ENCODE measurements around the gene YWHAG. TPM values are rescaled to one million over a fixed set of nuclear protein-coding genes. Genes with fewer than 3 reads are reported as not detected.
A peak's percentile ranks its signal among the peaks of the same experiment; 100 is the strongest.

Gene YWHAG
- total and polyA plus RNA-seq, 2 of the 13 experiments (the other 11 are each of a cell fraction or from before 2014, with no cell fraction given), result 36.9 to 67.5 TPM

DNA sequence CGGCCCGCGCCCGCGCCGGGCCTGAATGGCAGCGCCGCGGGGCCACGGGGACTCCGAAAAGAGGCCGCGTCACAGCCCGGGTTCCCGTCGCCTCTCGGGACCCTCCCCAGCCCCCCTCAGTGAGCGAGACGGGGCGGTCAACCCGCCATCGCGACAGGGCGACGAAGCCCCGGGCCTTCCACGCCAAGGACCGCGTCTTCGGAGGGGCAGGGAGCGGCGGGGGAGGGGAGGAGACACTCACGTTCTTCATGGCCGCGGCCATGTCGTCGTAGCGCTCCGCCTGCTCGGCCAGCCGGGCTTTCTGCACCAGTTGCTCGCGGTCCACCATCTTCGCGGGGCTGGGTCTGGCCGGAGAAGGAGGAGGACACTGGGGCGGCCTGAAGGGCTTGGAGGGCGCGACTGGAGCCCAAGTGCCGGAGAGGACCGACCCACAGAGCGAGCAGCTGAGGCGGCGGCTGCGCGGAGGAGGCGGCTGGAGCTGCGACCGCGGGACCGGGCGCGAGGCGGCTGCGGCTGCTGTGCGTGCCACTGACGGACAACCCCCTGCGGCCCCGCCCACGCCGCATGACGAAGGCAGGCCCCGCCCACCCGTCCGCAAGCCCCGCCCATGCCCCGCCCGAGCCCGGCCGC is at the start of gene YWHAG (continued):
- TF ChIP-seq, protein P1, sequence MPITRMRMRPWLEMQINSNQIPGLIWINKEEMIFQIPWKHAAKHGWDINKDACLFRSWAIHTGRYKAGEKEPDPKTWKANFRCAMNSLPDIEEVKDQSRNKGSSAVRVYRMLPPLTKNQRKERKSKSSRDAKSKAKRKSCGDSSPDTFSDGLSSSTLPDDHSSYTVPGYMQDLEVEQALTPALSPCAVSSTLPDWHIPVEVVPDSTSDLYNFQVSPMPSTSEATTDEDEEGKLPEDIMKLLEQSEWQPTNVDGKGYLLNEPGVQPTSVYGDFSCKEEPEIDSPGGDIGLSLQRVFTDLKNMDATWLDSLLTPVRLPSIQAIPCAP (CRISPR knock-in tag; IDR thresholded peaks at IDR 0.05; ENCODE audit: low read depth), result no peak
- TF ChIP-seq ZMYM2 (CRISPR knock-in tag; IDR thresholded peaks at IDR 0.05) (0 out of 2 replicates have a peak, but pooled peaks have one; percentile 9), MEIS1 (CRISPR knock-in tag; IDR thresholded peaks at IDR 0.05; ENCODE audit: borderline replicate concordance) (peak; percentile 29; the same call in 1 of the 2 replicates), ZNF260 (CRISPR knock-in tag; IDR thresholded peaks at IDR 0.05; ENCODE audit: borderline replicate concordance, low read depth) (no peak), NCOA1 (CRISPR knock-in tag; IDR thresholded peaks at IDR 0.05) (peak; percentile 77; the same call in 1 of the 2 replicates), NFE2L2 (IDR thresholded peaks at IDR 0.05; ENCODE audit: low read length) (no peak), ZFP36L2 (CRISPR knock-in tag; IDR thresholded peaks at IDR 0.05) (no peak), ATF1 (CRISPR knock-in tag; IDR thresholded peaks at IDR 0.05) (no peak), ZNF614 (CRISPR knock-in tag; IDR thresholded peaks at IDR 0.05; ENCODE audit: borderline replicate concordance) (no peak; the same call in 1 of the 2 replicates), ARNT2 (CRISPR knock-in tag; IDR thresholded peaks at IDR 0.05; ENCODE audit: low read depth) (peak; percentile 88; the same call in 1 of the 2 replicates), AGO2 (optimal IDR thresholded peaks at IDR 0.05; ENCODE audit: low read depth, low read length) (peak; percentile 93), SNAPC2 (CRISPR knock-in tag; IDR thresholded peaks at IDR 0.05) (0 out of 2 replicates have a peak, but pooled peaks have one; percentile 3), ZNF879 (CRISPR knock-in tag; IDR thresholded peaks at IDR 0.05) (no peak), RFX3 (CRISPR knock-in tag; IDR thresholded peaks at IDR 0.05) (no peak), ZNF788 (CRISPR knock-in tag; IDR thresholded peaks at IDR 0.05; ENCODE audit: borderline replicate concordance) (peak; percentile 94), GATA4 (IDR thresholded peaks at IDR 0.05; ENCODE audit: borderline replicate concordance, low read depth) (peak; percentile 67; the same call in 1 of the 2 replicates), ZFP36 (IDR thresholded peaks at IDR 0.05; ENCODE audit: borderline replicate concordance, low read depth, low read length, partially characterized antibody) (no peak), TCF12 (IDR thresholded peaks at IDR 0.05) (no peak), TCF12 (CRISPR knock-in tag; IDR thresholded peaks at IDR 0.05) (no peak; the same call in 1 of the 2 replicates), POLR2AphosphoS2 (IDR thresholded peaks at IDR 0.05; ENCODE audit: low read depth, low read length) (no peak), ZNF468 (CRISPR knock-in tag; IDR thresholded peaks at IDR 0.05) (no peak), ZBTB7A (CRISPR knock-in tag; IDR thresholded peaks at IDR 0.05) (no peak; the same call in 1 of the 2 replicates)
- TF ChIP-seq, protein P2, sequence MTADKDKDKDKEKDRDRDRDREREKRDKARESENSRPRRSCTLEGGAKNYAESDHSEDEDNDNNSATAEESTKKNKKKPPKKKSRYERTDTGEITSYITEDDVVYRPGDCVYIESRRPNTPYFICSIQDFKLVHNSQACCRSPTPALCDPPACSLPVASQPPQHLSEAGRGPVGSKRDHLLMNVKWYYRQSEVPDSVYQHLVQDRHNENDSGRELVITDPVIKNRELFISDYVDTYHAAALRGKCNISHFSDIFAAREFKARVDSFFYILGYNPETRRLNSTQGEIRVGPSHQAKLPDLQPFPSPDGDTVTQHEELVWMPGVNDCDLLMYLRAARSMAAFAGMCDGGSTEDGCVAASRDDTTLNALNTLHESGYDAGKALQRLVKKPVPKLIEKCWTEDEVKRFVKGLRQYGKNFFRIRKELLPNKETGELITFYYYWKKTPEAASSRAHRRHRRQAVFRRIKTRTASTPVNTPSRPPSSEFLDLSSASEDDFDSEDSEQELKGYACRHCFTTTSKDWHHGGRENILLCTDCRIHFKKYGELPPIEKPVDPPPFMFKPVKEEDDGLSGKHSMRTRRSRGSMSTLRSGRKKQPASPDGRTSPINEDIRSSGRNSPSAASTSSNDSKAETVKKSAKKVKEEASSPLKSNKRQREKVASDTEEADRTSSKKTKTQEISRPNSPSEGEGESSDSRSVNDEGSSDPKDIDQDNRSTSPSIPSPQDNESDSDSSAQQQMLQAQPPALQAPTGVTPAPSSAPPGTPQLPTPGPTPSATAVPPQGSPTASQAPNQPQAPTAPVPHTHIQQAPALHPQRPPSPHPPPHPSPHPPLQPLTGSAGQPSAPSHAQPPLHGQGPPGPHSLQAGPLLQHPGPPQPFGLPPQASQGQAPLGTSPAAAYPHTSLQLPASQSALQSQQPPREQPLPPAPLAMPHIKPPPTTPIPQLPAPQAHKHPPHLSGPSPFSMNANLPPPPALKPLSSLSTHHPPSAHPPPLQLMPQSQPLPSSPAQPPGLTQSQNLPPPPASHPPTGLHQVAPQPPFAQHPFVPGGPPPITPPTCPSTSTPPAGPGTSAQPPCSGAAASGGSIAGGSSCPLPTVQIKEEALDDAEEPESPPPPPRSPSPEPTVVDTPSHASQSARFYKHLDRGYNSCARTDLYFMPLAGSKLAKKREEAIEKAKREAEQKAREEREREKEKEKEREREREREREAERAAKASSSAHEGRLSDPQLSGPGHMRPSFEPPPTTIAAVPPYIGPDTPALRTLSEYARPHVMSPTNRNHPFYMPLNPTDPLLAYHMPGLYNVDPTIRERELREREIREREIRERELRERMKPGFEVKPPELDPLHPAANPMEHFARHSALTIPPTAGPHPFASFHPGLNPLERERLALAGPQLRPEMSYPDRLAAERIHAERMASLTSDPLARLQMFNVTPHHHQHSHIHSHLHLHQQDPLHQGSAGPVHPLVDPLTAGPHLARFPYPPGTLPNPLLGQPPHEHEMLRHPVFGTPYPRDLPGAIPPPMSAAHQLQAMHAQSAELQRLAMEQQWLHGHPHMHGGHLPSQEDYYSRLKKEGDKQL (CRISPR knock-in tag; IDR thresholded peaks at IDR 0.05; ENCODE audit: low read depth), result peak; percentile 54; the same call in 1 of the 2 replicates
- TF ChIP-seq, protein P3, sequence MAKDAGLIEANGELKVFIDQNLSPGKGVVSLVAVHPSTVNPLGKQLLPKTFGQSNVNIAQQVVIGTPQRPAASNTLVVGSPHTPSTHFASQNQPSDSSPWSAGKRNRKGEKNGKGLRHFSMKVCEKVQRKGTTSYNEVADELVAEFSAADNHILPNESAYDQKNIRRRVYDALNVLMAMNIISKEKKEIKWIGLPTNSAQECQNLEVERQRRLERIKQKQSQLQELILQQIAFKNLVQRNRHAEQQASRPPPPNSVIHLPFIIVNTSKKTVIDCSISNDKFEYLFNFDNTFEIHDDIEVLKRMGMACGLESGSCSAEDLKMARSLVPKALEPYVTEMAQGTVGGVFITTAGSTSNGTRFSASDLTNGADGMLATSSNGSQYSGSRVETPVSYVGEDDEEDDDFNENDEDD (CRISPR knock-in tag; IDR thresholded peaks at IDR 0.05; ENCODE audit: borderline replicate concordance), result peak; percentile 57; the same call in 1 of the 2 replicates
